ENCODE data around the gene XRCC4. TPM values are rescaled to one million over a fixed set of nuclear protein-coding genes. Genes with fewer than 3 reads are reported as not detected.

XRCC4 gene
- total RNA-seq, 1 experiment from 2014 or later = 10.8 TPM

GRCh38 chr5:83281658-83282057, 204.3 kb downstream of the XRCC4 start:
- Histone ChIP-seq H3K79me2 (ENCODE audit: insufficient read depth, low read length) (no peaks in the 10 kb centered on the region), H2AFZ (ENCODE audit: low read length) (no peak overlapping the region), H2BK15ac (ENCODE audit: low read depth, low read length) (no peak overlapping the region), H4K20me1 (ENCODE audit: control insufficient read depth, insufficient read depth, insufficient read length) (no peaks in the 10 kb centered on the region), H4K91ac (ENCODE audit: insufficient read length, low read depth, low read length) (no peak overlapping the region), H3K4me2 (ENCODE audit: insufficient read depth, insufficient read length, low read length) (no peak overlapping the region), H4K8ac (replicated peaks; ENCODE audit: insufficient read length, low read depth, low read length) (no peak overlapping the region), H2BK12ac (ENCODE audit: insufficient read length, low read depth, low read length) (no peak overlapping the region), H2BK120ac (ENCODE audit: low read depth, low read length, poor library complexity, severe bottlenecking) (no peak overlapping the region), H3K23ac (ENCODE audit: insufficient read length, low read depth, low read length) (no peak overlapping the region), H3K4me1 (ENCODE audit: insufficient read depth, low read length) (no peaks in the 10 kb centered on the region), H3K56ac (ENCODE audit: insufficient read length, low read depth, low read length) (no peak overlapping the region), H4K5ac (ENCODE audit: insufficient read length, low read depth, low read length) (no peak overlapping the region), H3T11ph (ENCODE audit: low read length) (no peak overlapping the region), H2BK5ac (ENCODE audit: insufficient read length, low read length) (no peak overlapping the region), H2BK20ac (ENCODE audit: low read depth, low read length, poor library complexity, severe bottlenecking) (no peak overlapping the region), H3K79me1 (ENCODE audit: insufficient read depth, low read depth, low read length, poor library complexity, severe bottlenecking) (no peaks in the 10 kb centered on the region), H3K18ac (ENCODE audit: insufficient read length, low read depth, low read length) (no peak overlapping the region), H3K27me3 (ENCODE audit: insufficient read depth, low read length) (no peaks in the 10 kb centered on the region), H3K23me2 (ENCODE audit: insufficient read length, low read depth, low read length, poor library complexity, severe bottlenecking) (no peaks in the 10 kb centered on the region), H3K9ac (ENCODE audit: extremely low read depth, insufficient read length, low read length) (no peak overlapping the region), H3K14ac (ENCODE audit: insufficient read depth, low read length) (no peak overlapping the region), H3K4ac (ENCODE audit: low read depth, low read length) (no peak overlapping the region), H3K9me3 (ENCODE audit: control insufficient read depth, low read depth, low read length) (no peaks in the 10 kb centered on the region), H2AK5ac (ENCODE audit: insufficient read length, low read length) (no peak overlapping the region), H3K27ac (ENCODE audit: insufficient read length, low read depth, low read length) (no peak overlapping the region)
- H3K9me3 Mint-ChIP-seq = peaks cover 0 to 2% of the 10 kb centered on the region in 2 experiments; a peak in 1 of 5 replicates
- no peak overlapping the region for H3K27ac Mint-ChIP-seq
- H3K36me3 Mint-ChIP-seq (ENCODE audit: insufficient read depth in 1 of 3, low read depth in 3 of 3) = no peaks in the 10 kb centered on the region
- H3K4me3 Mint-ChIP-seq = no peak overlapping the region
- H3K4me1 Mint-ChIP-seq = peaks cover 15 to 17% of the 10 kb centered on the region in 2 experiments
- no peaks in the 10 kb centered on the region for H3K27me3 Mint-ChIP-seq (ENCODE audit: low read depth)
- DNase-seq = no peak
- TF ChIP-seq CTCF (conservative IDR thresholded peaks at IDR 0.05) = no peak
